Activated T-helper 2 cell treated with anti-CD3 and anti-CD28 coated beads, Interferon-gamma antibody, Interleukin-2, Interleukin-4, amounts not matched to agents 10 μg/mL and 5 μg/mL and 100 μg/mL, durations not matched to agents 14 hours and 24 hours and 36 hours (primary cell): ENCODE results near the gene KMT2B. TPM values are rescaled to one million over a fixed set of nuclear protein-coding genes. Genes with fewer than 3 reads are reported as not detected.

Experiments used
- DNase-seq: peaks from one replicate; pipeline ENCODE4 v3.0.0; 2021; ENCODE audit warnings: low spot score
- H3K27ac Mint-ChIP-seq: one replicate; pipeline ENCODE4 v1.8.0; 2021; ENCODE audit warnings: mixed read lengths
- H3K27me3 Mint-ChIP-seq: one replicate; pipeline ENCODE4 v1.8.0; 2021; ENCODE audit warnings: low read depth, mixed read lengths
- H3K36me3 Mint-ChIP-seq: one replicate; pipeline ENCODE4 v1.8.0; 2021; ENCODE audit warnings: low read depth, mixed read lengths
- H3K4me1 Mint-ChIP-seq: one replicate; pipeline ENCODE4 v1.8.0; 2021; ENCODE audit warnings: low read depth, mixed read lengths
- H3K4me3 Mint-ChIP-seq: one replicate; pipeline ENCODE4 v1.8.0; 2021; ENCODE audit warnings: low read depth, mild to moderate bottlenecking, moderate library complexity, mixed read lengths
- H3K9me3 Mint-ChIP-seq: one replicate; pipeline ENCODE4 v1.8.0; 2021; ENCODE audit warnings: mixed read lengths
- intact Hi-C: fragments of 100-400 bp; cut with micrococcal nuclease; formaldehyde crosslinking; loops from one replicate; pipeline ENCODE4 v1.15.1; 2023
- total RNA-seq: library from RNA; stranded (reverse); gene quantifications from 2 replicates; pipeline ENCODE4 v1.2.3, GENCODE V29; 2022

The KMT2B gene
- total RNA-seq, 1 donor from 2014 or later, result 58.4 TPM

DNA sequence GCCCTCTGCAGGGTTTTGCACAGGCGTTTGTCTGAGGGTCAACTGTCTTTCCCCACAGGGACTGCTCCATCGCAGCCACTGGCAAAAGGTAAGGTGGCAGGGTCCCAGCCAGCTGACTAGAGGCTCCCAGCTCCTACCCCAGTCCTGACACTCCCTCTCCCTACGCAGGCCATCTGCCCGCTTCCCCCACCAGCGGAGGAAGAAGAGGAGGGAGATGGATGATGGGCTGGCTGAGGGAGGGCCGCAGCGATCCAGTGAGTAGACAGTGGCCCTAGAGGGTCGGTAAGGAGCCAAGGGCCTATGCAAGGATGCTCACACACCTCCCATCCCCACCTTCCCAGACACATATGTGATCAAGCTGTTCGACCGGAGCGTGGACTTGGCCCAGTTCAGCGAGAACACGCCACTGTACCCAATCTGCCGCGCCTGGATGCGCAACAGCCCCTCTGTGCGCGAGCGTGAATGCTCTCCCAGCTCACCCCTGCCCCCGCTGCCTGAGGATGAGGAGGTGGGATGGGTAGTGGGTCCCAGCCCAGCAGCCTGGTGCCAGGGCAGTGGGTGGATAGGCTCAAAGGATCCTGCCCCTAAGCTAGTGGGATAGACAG is 35.0 kb downstream of the KMT2B start:
- no peak for DNase-seq
- H3K36me3 Mint-ChIP-seq, result peaks cover 25% of the 10 kb centered on the region
- H3K4me3 Mint-ChIP-seq, result no peak overlapping the region
- no peaks in the 10 kb centered on the region for H3K9me3 Mint-ChIP-seq
- intact Hi-C loops, result no loop called here
- H3K27me3 Mint-ChIP-seq, result no peaks in the 10 kb centered on the region
- H3K4me1 Mint-ChIP-seq, result peaks cover 23% of the 10 kb centered on the region
- no peak overlapping the region for H3K27ac Mint-ChIP-seq

DNA sequence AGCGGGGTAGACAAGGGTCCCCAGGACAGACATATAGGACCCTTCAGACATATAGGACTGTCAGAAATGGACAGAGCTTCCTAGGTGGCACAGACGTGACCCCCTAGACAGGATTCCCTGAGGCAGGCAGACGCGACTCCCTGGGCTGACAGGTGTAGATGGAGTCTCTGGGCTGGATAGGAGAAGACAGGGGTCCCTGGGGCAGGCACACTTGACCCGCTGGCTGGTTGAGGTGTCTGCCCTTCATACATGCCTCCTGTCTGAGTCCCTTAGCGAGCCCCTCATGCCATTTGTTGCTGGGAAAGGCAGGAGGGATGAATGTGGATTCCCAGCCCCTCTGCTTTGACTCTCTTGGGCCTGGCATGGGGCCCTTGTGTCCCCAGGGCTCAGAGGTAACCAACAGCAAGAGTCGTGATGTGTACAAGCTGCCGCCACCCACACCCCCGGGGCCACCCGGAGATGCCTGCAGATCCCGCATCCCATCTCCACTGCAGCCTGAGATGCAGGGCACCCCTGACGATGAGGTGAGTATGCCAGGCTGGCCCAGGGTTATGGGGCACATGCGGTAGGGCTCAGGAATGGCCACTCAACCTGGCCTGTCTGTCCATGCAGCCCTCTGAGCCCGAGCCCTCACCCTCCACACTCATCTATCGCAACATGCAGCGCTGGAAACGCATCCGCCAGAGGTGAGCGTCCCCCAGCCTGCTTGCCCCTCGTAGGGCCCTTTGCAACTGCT is 36.0 kb downstream of the KMT2B start:
- no peaks in the 10 kb centered on the region for H3K9me3 Mint-ChIP-seq
- peaks cover 18% of the 10 kb centered on the region for H3K4me1 Mint-ChIP-seq
- peaks cover 22% of the 10 kb centered on the region for H3K36me3 Mint-ChIP-seq
- H3K4me3 Mint-ChIP-seq, result no peak overlapping the region
- DNase-seq, result no peak
- no peaks in the 10 kb centered on the region for H3K27me3 Mint-ChIP-seq
- no peak overlapping the region for H3K27ac Mint-ChIP-seq
- intact Hi-C loops, result no loop called here

GRCh38 chr19:35754370-35755130 is 36.7 kb downstream of the KMT2B start:
- Mint-ChIP-seq H3K4me3 (no peak overlapping the region), H3K36me3 (peaks cover 27% of the 10 kb centered on the region), H3K27ac (no peak overlapping the region), H3K4me1 (peaks cover 21% of the 10 kb centered on the region), H3K9me3 (no peaks in the 10 kb centered on the region), H3K27me3 (no peaks in the 10 kb centered on the region)
- DNase-seq, result no peak
- intact Hi-C loops, result loop anchor here (5.0 kb wide), 1 partner anchor 363 kb away; the partner anchor contains the start of gene TBCB

- Mint-ChIP-seq H3K27me3 (no peaks in the 10 kb centered on the region), H3K36me3 (peaks cover 31% of the 10 kb centered on the region), H3K27ac (no peak overlapping the region), H3K9me3 (no peaks in the 10 kb centered on the region), H3K4me3 (peak overlapping the region; percentile 49), H3K4me1 (peaks cover 19% of the 10 kb centered on the region)
- intact Hi-C loops, result loop anchor here (5.0 kb wide), 1 partner anchor 362 kb away; the partner anchor contains the start of gene TBCB
- DNase-seq, result no peak
Measured at GRCh38 chr19:35755131-35755549, 37.3 kb downstream of the KMT2B start.

DNA sequence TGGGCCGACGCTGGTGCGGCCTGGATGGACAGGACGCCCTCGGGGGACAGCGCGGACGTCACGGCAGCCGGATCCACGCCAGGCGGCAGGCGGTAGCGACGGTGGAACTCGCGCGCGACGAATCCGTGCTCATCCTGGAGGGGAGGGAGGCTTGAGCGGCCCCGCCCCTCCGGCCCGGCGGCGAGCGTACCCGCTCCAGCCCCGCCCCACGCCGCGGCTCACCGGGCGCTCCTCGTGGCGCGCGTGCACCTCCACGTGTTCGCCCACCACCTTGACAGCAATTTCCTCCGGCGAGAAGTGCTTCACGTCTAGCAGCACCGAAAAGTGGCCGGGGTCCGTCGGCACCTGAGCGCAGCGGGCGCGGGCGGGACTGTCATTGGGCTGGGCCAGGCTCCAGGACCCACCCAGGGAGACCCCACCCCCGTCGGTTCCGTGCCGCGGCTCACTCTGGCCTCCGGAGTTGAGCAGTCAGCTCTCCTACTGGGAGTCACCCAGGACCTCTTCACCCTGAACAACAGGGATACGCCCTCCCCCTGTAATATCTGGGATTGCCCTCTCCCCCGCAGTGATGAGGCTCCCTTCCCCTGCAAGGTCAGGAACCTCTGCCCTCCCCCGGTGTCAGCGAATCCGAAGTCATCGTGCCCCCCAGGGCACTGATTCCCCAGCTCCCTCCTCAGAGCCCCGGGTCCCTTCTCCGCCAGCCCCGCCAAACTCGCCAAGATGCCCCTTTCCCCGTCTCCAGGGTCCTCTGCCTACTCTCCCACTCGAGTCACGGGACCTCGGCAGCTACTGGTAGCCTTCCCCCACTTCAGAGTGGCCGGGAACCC is 38.0 kb downstream of the KMT2B start:
- peaks cover 37% of the 10 kb centered on the region for H3K36me3 Mint-ChIP-seq
- H3K4me3 Mint-ChIP-seq, result no peak overlapping the region
- no peaks in the 10 kb centered on the region for H3K9me3 Mint-ChIP-seq
- H3K27ac Mint-ChIP-seq, result no peak overlapping the region
- peak; percentile 40 for DNase-seq
- intact Hi-C loops, result loop anchor here (5.0 kb wide), 1 partner anchor 362 kb away; the partner anchor contains the start of gene TBCB
- H3K27me3 Mint-ChIP-seq, result no peaks in the 10 kb centered on the region
- peaks cover 21% of the 10 kb centered on the region for H3K4me1 Mint-ChIP-seq

DNA sequence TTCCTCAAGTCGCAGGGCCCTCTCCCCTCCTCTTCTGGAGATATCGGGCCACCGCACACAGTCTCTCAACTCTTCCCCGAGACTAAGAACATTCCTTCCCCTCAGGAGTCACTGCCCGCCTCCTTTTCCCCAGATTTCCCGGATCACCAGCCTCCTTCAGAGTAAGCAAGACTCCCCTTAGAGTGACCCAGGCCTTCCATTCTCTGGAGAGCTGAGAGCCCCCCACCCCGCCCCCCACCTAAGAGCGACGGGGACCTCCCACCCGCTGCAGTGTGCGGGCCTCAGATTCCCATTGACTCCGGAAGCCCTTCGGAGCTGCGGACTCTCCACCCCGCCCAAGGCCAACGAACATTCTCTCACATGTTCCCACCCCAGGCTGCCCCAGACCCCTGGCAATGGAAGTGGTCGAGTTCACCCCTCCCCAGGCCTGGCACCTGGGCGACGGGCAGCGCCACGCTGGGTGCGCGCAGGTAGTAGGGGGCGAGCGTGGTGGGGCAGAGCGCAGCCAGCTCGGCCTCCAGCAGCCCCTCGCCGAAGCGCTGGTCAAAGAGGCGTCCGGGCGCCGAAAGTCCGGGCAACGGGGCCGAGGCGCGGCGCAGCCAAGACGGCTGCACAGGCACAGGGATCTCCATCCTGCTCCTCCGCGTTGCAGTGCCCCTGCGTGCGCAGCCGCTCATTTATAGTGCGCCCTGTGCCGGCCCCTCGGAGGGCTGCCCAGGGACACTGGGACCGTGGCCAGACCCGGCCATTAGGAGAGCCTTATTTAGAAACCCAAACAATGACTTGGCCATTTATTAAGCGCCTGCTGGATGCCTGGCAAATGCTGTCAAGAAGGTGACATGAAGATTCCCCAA is 38.8 kb downstream of the KMT2B start, which contains the start of gene HSPB6:
TSS of gene HSPB6 (minus strand) at position 653 of the 854 bp plus-strand sequence. CDS start at position 632, 21 bp downstream.
- Mint-ChIP-seq H3K36me3 (peaks cover 42% of the 10 kb centered on the region), H3K4me3 (peak within 1 kb of the TSS; percentile 83), H3K9me3 (no peaks in the 10 kb centered on the region), H3K27me3 (no peaks in the 10 kb centered on the region), H3K27ac (peak within 1 kb of the TSS; percentile 85), H3K4me1 (peaks cover 21% of the 10 kb centered on the region)
- no peak for DNase-seq
- intact Hi-C loops, result loop anchor here (5.0 kb wide), 1 partner anchor 361 kb away; the partner anchor contains the start of gene TBCB

DNA sequence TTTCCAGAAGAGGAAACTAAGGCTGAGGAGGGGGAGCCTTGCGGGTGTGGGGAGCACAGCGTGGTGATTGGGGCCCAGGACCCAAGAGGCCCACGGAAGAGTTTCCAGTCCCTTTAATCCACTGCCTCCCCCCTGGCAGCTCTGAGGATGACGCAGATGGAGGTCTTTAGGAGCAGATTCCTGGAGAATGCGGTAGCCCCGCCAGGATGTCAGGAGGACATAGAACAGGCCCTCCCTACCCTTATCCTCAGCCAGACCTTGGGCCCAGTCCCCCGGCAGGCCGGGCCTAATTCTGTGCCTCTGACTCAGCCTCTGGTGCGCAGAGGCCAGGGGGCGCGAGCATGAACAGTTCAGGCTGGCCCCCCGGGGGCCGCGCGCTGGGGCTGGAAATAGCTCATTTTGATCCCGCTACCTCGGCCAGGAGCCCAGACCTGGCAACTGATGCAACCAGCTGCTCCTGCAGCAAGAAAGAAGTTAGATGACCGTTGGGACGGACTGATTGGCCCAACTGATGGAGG is 39.5 kb downstream of the KMT2B start:
- intact Hi-C loops, result loop anchor here (5.0 kb wide), 1 partner anchor 360 kb away; the partner anchor contains the start of gene TBCB

GRCh38 chr19:35757749-35758608 is 40.2 kb downstream of the KMT2B start, which contains the start of gene PROSER3:
Gene PROSER3 (plus strand): TSS chr19:35758176. CDS start chr19:35758216, 40 bp downstream.
- intact Hi-C loops, result loop anchor here (1.0 to 5.0 kb wide), 5 partner anchors 10 to 359 kb away; partner anchors contain the start of genes ARHGAP33, LIN37 and TBCB
- DNase-seq, result peak; percentile 100
- no peaks in the 10 kb centered on the region for H3K27me3 Mint-ChIP-seq
- H3K9me3 Mint-ChIP-seq, result no peaks in the 10 kb centered on the region
- H3K36me3 Mint-ChIP-seq, result peaks cover 48% of the 10 kb centered on the region
- H3K4me3 Mint-ChIP-seq, result peak within 1 kb of the TSS; percentile 83
- peak within 1 kb of the TSS; percentile 85 for H3K27ac Mint-ChIP-seq
- peaks cover 21% of the 10 kb centered on the region for H3K4me1 Mint-ChIP-seq

More for the DNA sequence above, 39.5 kb downstream of the KMT2B start:
- peak overlapping the region; percentile 83 for H3K4me3 Mint-ChIP-seq
- peak overlapping the region; percentile 85 for H3K27ac Mint-ChIP-seq
- H3K4me1 Mint-ChIP-seq, result peaks cover 21% of the 10 kb centered on the region
- H3K9me3 Mint-ChIP-seq, result no peaks in the 10 kb centered on the region
- DNase-seq, result peak; percentile 29
- no peaks in the 10 kb centered on the region for H3K27me3 Mint-ChIP-seq
- peaks cover 48% of the 10 kb centered on the region for H3K36me3 Mint-ChIP-seq

- DNase-seq, result no peak
- peak overlapping the region; percentile 73 for H3K27ac Mint-ChIP-seq
- H3K4me3 Mint-ChIP-seq, result peak overlapping the region; percentile 83
- H3K36me3 Mint-ChIP-seq, result peaks cover 43% of the 10 kb centered on the region
- no peaks in the 10 kb centered on the region for H3K27me3 Mint-ChIP-seq
- no peaks in the 10 kb centered on the region for H3K9me3 Mint-ChIP-seq
- intact Hi-C loops, result loop anchor here (2.0 to 5.0 kb wide), 2 partner anchors 15 to 358 kb away; partner anchors contain the start of genes ARHGAP33 and TBCB
- peaks cover 21% of the 10 kb centered on the region for H3K4me1 Mint-ChIP-seq
Measured at GRCh38 chr19:35759697-35760096, 41.9 kb downstream of the KMT2B start.

GRCh38 chr19:35760711-35761349 is 43.0 kb downstream of the KMT2B start:
- intact Hi-C loops, result no loop called here
- Mint-ChIP-seq H3K36me3 (peaks cover 40% of the 10 kb centered on the region), H3K27ac (no peak overlapping the region), H3K9me3 (no peaks in the 10 kb centered on the region), H3K4me3 (no peak overlapping the region), H3K27me3 (no peaks in the 10 kb centered on the region), H3K4me1 (peaks cover 18% of the 10 kb centered on the region)
- DNase-seq, result no peak
